HFFc6 (cell line): Measurements from ENCODE around the gene ZNF76. TPM values are rescaled to one million over a fixed set of nuclear protein-coding genes. Genes with fewer than 3 reads are reported as not detected.
"Not testable (repeated sequence)": the region's sequence is repeated elsewhere in the genome, so short reads cannot be mapped to it uniquely, and the experiment has no call there.

ENCODE experiments used
- DNase-seq: peaks from one replicate; pipeline ENCODE4 v3.0.0-alpha.2; 2018
- H3K27ac Mint-ChIP-seq: 2 replicates; pipeline ENCODE4 v1.8.0; 2020; ENCODE audit warnings: mild to moderate bottlenecking, mixed read lengths
- H3K27me3 Mint-ChIP-seq: 2 replicates; pipeline ENCODE4 v1.8.0; 2021; ENCODE audit warnings: mild to moderate bottlenecking, moderate library complexity, mixed read lengths; ENCODE audit not compliant: insufficient read depth
- H3K36me3 Mint-ChIP-seq: 2 replicates; pipeline ENCODE4 v1.8.0; 2021; ENCODE audit warnings: low read depth, mixed read lengths
- H3K4me1 Mint-ChIP-seq: 2 replicates; pipeline ENCODE4 v1.8.0; 2020; ENCODE audit warnings: low read depth, mixed read lengths
- H3K4me3 Mint-ChIP-seq: 2 replicates; pipeline ENCODE4 v1.8.0; 2020; ENCODE audit warnings: mild to moderate bottlenecking, moderate library complexity, mixed read lengths
- H3K9me3 Mint-ChIP-seq: 2 replicates; pipeline ENCODE4 v1.8.0; 2020; ENCODE audit warnings: mild to moderate bottlenecking, mixed read lengths
- CTCF ChIP-seq: fragments of 200-600 bp; sonication (generic); IDR thresholded peaks from 2 replicates; pipeline ENCODE4 v1.5.0; 2021; ENCODE audit warnings: antibody characterized with exemption, mild to moderate bottlenecking
- total RNA-seq, 6 experiments: library from RNA; stranded (reverse); fragmentation: NEBNext Ultra II Directional; extraction: Animal tissue kit (Norgen Biotek cat#: 25700); gene quantifications; 2 replicates in 1 of 6; 3 replicates in 5 of 6; pipeline ENCODE4 v1.2.3, GENCODE V29; 2021

Gene ZNF76
- total RNA-seq, 6 experiments from 2014 or later: 12.7 to 17.1 (median 16.4) TPM

- DNase-seq: no peak
- TF ChIP-seq CTCF: no peak
- Mint-ChIP-seq H3K9me3 (no peaks in the 10 kb centered on the region), H3K27ac (no peak overlapping the region), H3K4me3 (no peak overlapping the region), H3K36me3 (no peaks in the 10 kb centered on the region), H3K27me3 (no peaks in the 10 kb centered on the region), H3K4me1 (peaks cover 25% of the 10 kb centered on the region)
These were observed 40.1 kb downstream of the ZNF76 start for GRCh38 chr6:35299674-35300073.

- Mint-ChIP-seq H3K36me3 (no peaks in the 10 kb centered on the region), H3K27ac (no peak overlapping the region), H3K4me3 (no peak overlapping the region), H3K4me1 (peaks cover 25% of the 10 kb centered on the region), H3K27me3 (no peaks in the 10 kb centered on the region), H3K9me3 (no peaks in the 10 kb centered on the region)
- no peak for TF ChIP-seq CTCF
- DNase-seq: no peak
These were observed 41.3 kb downstream of the ZNF76 start for GRCh38 chr6:35300848-35301247.

- H3K36me3 Mint-ChIP-seq: no peaks in the 10 kb centered on the region
- H3K27ac Mint-ChIP-seq: no peak overlapping the region
- no peak for DNase-seq
- H3K27me3 Mint-ChIP-seq: no peaks in the 10 kb centered on the region
- TF ChIP-seq CTCF: no peak
- H3K9me3 Mint-ChIP-seq: no peaks in the 10 kb centered on the region
- H3K4me3 Mint-ChIP-seq: no peak overlapping the region
- H3K4me1 Mint-ChIP-seq: peaks cover 13% of the 10 kb centered on the region
These were observed 43.2 kb downstream of the ZNF76 start for GRCh38 chr6:35302604-35303241.

- Mint-ChIP-seq H3K36me3 (no peaks in the 10 kb centered on the region), H3K4me3 (no peak overlapping the region), H3K27ac (no peak overlapping the region), H3K27me3 (no peaks in the 10 kb centered on the region; the same call in 1 of the 2 replicates), H3K4me1 (peaks cover 13% of the 10 kb centered on the region), H3K9me3 (no peaks in the 10 kb centered on the region)
- TF ChIP-seq CTCF: no peak
- DNase-seq: no peak
These were observed 44.8 kb downstream of the ZNF76 start for GRCh38 chr6:35304299-35304698.

GRCh38 chr6:35305117-35305516, 45.6 kb downstream of the ZNF76 start:
- H3K4me3 Mint-ChIP-seq: no peak overlapping the region
- no peak for DNase-seq
- no peak overlapping the region for H3K27ac Mint-ChIP-seq
- H3K4me1 Mint-ChIP-seq: peaks cover 13% of the 10 kb centered on the region
- no peaks in the 10 kb centered on the region; the same call in 1 of the 2 replicates for H3K27me3 Mint-ChIP-seq
- TF ChIP-seq CTCF: no peak
- H3K9me3 Mint-ChIP-seq: no peaks in the 10 kb centered on the region
- H3K36me3 Mint-ChIP-seq: no peaks in the 10 kb centered on the region

- not testable (repeated sequence) for H3K9me3 Mint-ChIP-seq, H3K4me3 Mint-ChIP-seq, H3K27me3 Mint-ChIP-seq, H3K36me3 Mint-ChIP-seq, H3K27ac Mint-ChIP-seq, DNase-seq
- H3K4me1 Mint-ChIP-seq: peaks cover 13% of the 10 kb centered on the region
These were observed 47.6 kb downstream of the ZNF76 start for GRCh38 chr6:35307138-35307537.

- H3K4me1 Mint-ChIP-seq: not testable (repeated sequence)
These were observed 49.0 kb downstream of the ZNF76 start for GRCh38 chr6:35308543-35308942.

More at GRCh38 chr6:35308543-35308942, 49.0 kb downstream of the ZNF76 start:
- H3K27me3 Mint-ChIP-seq, H3K9me3 Mint-ChIP-seq, H3K36me3 Mint-ChIP-seq, DNase-seq, H3K27ac Mint-ChIP-seq, H3K4me3 Mint-ChIP-seq: not testable (repeated sequence)
